Thyroid gland (tissue), 4 donors: ENCODE measurements around the gene CLOCK. TPM values are rescaled to one million over a fixed set of nuclear protein-coding genes. Genes with fewer than 3 reads are reported as not detected.

ENCODE experiments used
- DNase-seq, 2 donors: peaks; one replicate each; pipeline ENCODE4 v3.0.0-alpha.2; 2019
- H3K27ac ChIP-seq, 3 donors: fragments of 200-600 bp; sonication (generic); 1 replicate in 2 of 3; 2 replicates in 1 of 3; pipeline ENCODE4 v1.5.1; 2016 to 2019; ENCODE audit warnings: mild to moderate bottlenecking in 1 of 3, moderate library complexity in 1 of 3
- H3K27me3 ChIP-seq: fragments of 200-600 bp; sonication (generic); one replicate; pipeline ENCODE4 v1.5.1; 2019
- H3K36me3 ChIP-seq, 2 donors: fragments of 200-600 bp; sonication (generic); one replicate each; pipeline ENCODE4 v1.5.1; 2016 to 2019
- H3K4me1 ChIP-seq, 2 donors: fragments of 200-600 bp; sonication (generic); one replicate each; pipeline ENCODE4 v1.5.1; 2017 to 2019
- H3K4me3 ChIP-seq, 3 donors: fragments of 200-600 bp; sonication (generic); replicated peaks in 1 of 3; 1 replicate in 2 of 3; 2 replicates in 1 of 3; pipeline ENCODE4 v1.5.1; 2016; ENCODE audit warnings: mild to moderate bottlenecking in 1 of 3
- H3K9me3 ChIP-seq: fragments of 200-600 bp; sonication (generic); one replicate; pipeline ENCODE4 v1.5.1; 2017
- POLR2A ChIP-seq, 2 donors: fragments of 450-650 bp; IDR thresholded peaks; one replicate each; pipeline ENCODE4 v1.6.1; 2017; ENCODE audit warnings: antibody characterized with exemption in 2 of 2, mild to moderate bottlenecking in 2 of 2, moderate library complexity in 1 of 2
- WGBS, 2 donors: methylation state at CpG; one replicate each; pipeline ENCODE4 v1.1.5; 2017; 5-methylcytosine and 5-hydroxymethylcytosine counted together
- intact Hi-C: fragments of 100-400 bp; cut with DNase I; formaldehyde crosslinking; loops from one replicate; pipeline ENCODE4 v1.15.1; 2023
- total RNA-seq, 4 donors: library from RNA; depleted of rRNA; stranded (reverse); fragments of >200 nt; gene quantifications; one replicate each; pipeline ENCODE4 v1.2.3, GENCODE V29; 2016
- TF ChIP-seq, protein P1 (sequence below), 6 experiments: fragments of 200-600 bp in 3 of 6; fragments of 450-650 bp in 3 of 6; sonication (generic) in 3 of 6; IDR thresholded peaks; one replicate each; pipeline ENCODE4 v1.5.1; 2016 to 2019; ENCODE audit warnings: antibody characterized with exemption in 6 of 6, mild to moderate bottlenecking in 2 of 6, inconsistent platforms in 1 of 6, moderate library complexity in 1 of 6

Gene CLOCK
- total RNA-seq, 4 donors from 2014 or later: 26.1 to 60.3 (median 31.6) TPM

GRCh38 chr4:55398461-55398860 lies 148.2 kb downstream of the CLOCK start:
- WGBS, 2 donors: 48 to 61% methylated on average over 1 of the region's 1 CpG

GRCh38 chr4:55397520-55398321 lies 149.0 kb downstream of the CLOCK start:
- H3K4me1 ChIP-seq: peaks cover 22 to 32% of the 10 kb centered on the region in 2 donors
- peak overlapping the region; percentile 89 to 99 (median 96) for H3K27ac ChIP-seq
- peak overlapping the region in 1 of 3 donors; percentile 100 for H3K4me3 ChIP-seq
- WGBS, 2 donors: 46 to 51% methylated on average over 15 of the region's 15 CpGs
- no peaks in the 10 kb centered on the region for H3K36me3 ChIP-seq
- DNase-seq: no peak
- intact Hi-C loops: no loop called here
- H3K9me3 ChIP-seq: no peaks in the 10 kb centered on the region
- H3K27me3 ChIP-seq: no peaks in the 10 kb centered on the region
- TF ChIP-seq POLR2A (IDR thresholded peaks at IDR 0.05): no peak
- TF ChIP-seq, protein P1, sequence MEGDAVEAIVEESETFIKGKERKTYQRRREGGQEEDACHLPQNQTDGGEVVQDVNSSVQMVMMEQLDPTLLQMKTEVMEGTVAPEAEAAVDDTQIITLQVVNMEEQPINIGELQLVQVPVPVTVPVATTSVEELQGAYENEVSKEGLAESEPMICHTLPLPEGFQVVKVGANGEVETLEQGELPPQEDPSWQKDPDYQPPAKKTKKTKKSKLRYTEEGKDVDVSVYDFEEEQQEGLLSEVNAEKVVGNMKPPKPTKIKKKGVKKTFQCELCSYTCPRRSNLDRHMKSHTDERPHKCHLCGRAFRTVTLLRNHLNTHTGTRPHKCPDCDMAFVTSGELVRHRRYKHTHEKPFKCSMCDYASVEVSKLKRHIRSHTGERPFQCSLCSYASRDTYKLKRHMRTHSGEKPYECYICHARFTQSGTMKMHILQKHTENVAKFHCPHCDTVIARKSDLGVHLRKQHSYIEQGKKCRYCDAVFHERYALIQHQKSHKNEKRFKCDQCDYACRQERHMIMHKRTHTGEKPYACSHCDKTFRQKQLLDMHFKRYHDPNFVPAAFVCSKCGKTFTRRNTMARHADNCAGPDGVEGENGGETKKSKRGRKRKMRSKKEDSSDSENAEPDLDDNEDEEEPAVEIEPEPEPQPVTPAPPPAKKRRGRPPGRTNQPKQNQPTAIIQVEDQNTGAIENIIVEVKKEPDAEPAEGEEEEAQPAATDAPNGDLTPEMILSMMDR (IDR thresholded peaks at IDR 0.05): no peak

More at GRCh38 chr4:55398461-55398860, 148.2 kb downstream of the CLOCK start:
- TF ChIP-seq POLR2A (IDR thresholded peaks at IDR 0.05): no peak
- TF ChIP-seq, protein P1 (IDR thresholded peaks at IDR 0.05): no peak
- no peaks in the 10 kb centered on the region for H3K27me3 ChIP-seq
- peaks cover 22 to 32% of the 10 kb centered on the region in 2 donors for H3K4me1 ChIP-seq
- no peaks in the 10 kb centered on the region for H3K36me3 ChIP-seq
- intact Hi-C loops: no loop called here
- H3K9me3 ChIP-seq: no peaks in the 10 kb centered on the region
- H3K4me3 ChIP-seq: peak overlapping the region in 1 of 3 donors; percentile 100
- H3K27ac ChIP-seq: peak overlapping the region; percentile 37 to 96 (median 89)
- DNase-seq: no peak

GRCh38 chr4:55397126-55397436 lies 149.6 kb downstream of the CLOCK start:
- no peaks in the 10 kb centered on the region for H3K27me3 ChIP-seq
- H3K27ac ChIP-seq: peak overlapping the region; percentile 89 to 99 (median 96)
- H3K36me3 ChIP-seq: no peaks in the 10 kb centered on the region
- peak overlapping the region in 2 of 3 donors; percentile 89 to 100 for H3K4me3 ChIP-seq
- no peak for TF ChIP-seq POLR2A (IDR thresholded peaks at IDR 0.05)
- TF ChIP-seq, protein P1 (IDR thresholded peaks at IDR 0.05): no peak
- intact Hi-C loops: no loop called here
- DNase-seq: no peak
- peaks cover 22 to 32% of the 10 kb centered on the region in 2 donors for H3K4me1 ChIP-seq
- H3K9me3 ChIP-seq: no peaks in the 10 kb centered on the region
- 18 to 20% methylated on average over 7 of the region's 7 CpGs for WGBS, 2 donors

GRCh38 chr4:55396308-55397125 lies 150.2 kb downstream of the CLOCK start:
- Histone ChIP-seq H3K4me3 (peak overlapping the region; percentile 89 to 100 (median 89)), H3K36me3 (no peaks in the 10 kb centered on the region), H3K27ac (peak overlapping the region; percentile 89 to 99 (median 96)), H3K4me1 (peaks cover 22 to 32% of the 10 kb centered on the region in 2 donors), H3K27me3 (no peaks in the 10 kb centered on the region), H3K9me3 (no peaks in the 10 kb centered on the region)
- intact Hi-C loops: no loop called here
- WGBS, 2 donors: 0 to 1% methylated on average over 14 to 26 of the region's 41 CpGs
- TF ChIP-seq POLR2A (IDR thresholded peaks at IDR 0.05): no peak
- TF ChIP-seq, protein P1 (IDR thresholded peaks at IDR 0.05): no peak
- peak; percentile 69 to 71 for DNase-seq
